ENCODE results near the gene RIC8B.

The RIC8B gene

GRCh38 chr12:106759526-106760183, 14.8 kb upstream of the RIC8B start:
- DNase-seq: no peak

GRCh38 chr12:106760184-106760531, 14.3 kb upstream of the RIC8B start:
- DNase-seq: no peak

- no peak for DNase-seq
Measured at GRCh38 chr12:106764220-106764619, 10.3 kb upstream of the RIC8B start.

GRCh38 chr12:106764738-106765137, 9.7 kb upstream of the RIC8B start:
- no peak for DNase-seq

- no peak for DNase-seq
Measured at GRCh38 chr12:106766393-106766826, 8.1 kb upstream of the RIC8B start.

- no peak for DNase-seq
Measured at GRCh38 chr12:106767206-106767605, 7.3 kb upstream of the RIC8B start.

GRCh38 chr12:106767954-106768822, 6.3 kb upstream of the RIC8B start:
- no peak for DNase-seq

- no peak for DNase-seq
Measured at GRCh38 chr12:106769078-106769477, 5.4 kb upstream of the RIC8B start.

- DNase-seq: no peak
Measured at GRCh38 chr12:106769546-106769945, 4.9 kb upstream of the RIC8B start.

GRCh38 chr12:106771425-106771824, 3.1 kb upstream of the RIC8B start:
- no peak for DNase-seq

GRCh38 chr12:106773286-106774004, 1.0 kb upstream of the RIC8B start:
- no peak for DNase-seq

- no peak for DNase-seq
Measured at GRCh38 chr12:106774808-106775524, 484 bp downstream of the RIC8B start.

GRCh38 chr12:106776897-106777296, 2.4 kb downstream of the RIC8B start:
- no peak for DNase-seq

- no peak for DNase-seq
Measured at GRCh38 chr12:106780010-106780631, 5.6 kb downstream of the RIC8B start.

GRCh38 chr12:106782619-106783018, 8.1 kb downstream of the RIC8B start:
- no peak for DNase-seq

GRCh38 chr12:106783515-106783914, 9.0 kb downstream of the RIC8B start:
- DNase-seq: no peak

- DNase-seq: peak; percentile 68
Measured at GRCh38 chr12:106790020-106790419, 15.5 kb downstream of the RIC8B start.

- peak; percentile 57 for DNase-seq
Measured at GRCh38 chr12:106791531-106791930, 17.0 kb downstream of the RIC8B start.

- no peak for DNase-seq
Measured at GRCh38 chr12:106794369-106794768, 19.9 kb downstream of the RIC8B start.

- no peak for DNase-seq
Measured at GRCh38 chr12:106801167-106801708, 26.8 kb downstream of the RIC8B start.

- no peak for DNase-seq
Measured at GRCh38 chr12:106801830-106802533, 27.5 kb downstream of the RIC8B start.

- DNase-seq: no peak
Measured at GRCh38 chr12:106804668-106805067, 30.2 kb downstream of the RIC8B start.

Measured in NCI-H774 (cell line).